C4-2B (cell line): ENCODE measurements around the gene ASCC3.

Experiments
- CTCF ChIP-seq: fragments of 450-650 bp; conservative IDR thresholded peaks from 2 replicates; pipeline ENCODE4 v1.5.1; 2017; ENCODE audit warnings: mild to moderate bottlenecking
- ZFX ChIP-seq: fragments of 450-650 bp; IDR thresholded peaks from 2 replicates; pipeline ENCODE4 v1.6.1; 2017

- TF ChIP-seq CTCF, result no peak
- TF ChIP-seq ZFX, result no peak
Measured at GRCh38 chr6:100593522-100593921, 287.6 kb downstream of the ASCC3 start.
